Loucy (cell line): ENCODE results near the gene TIMP2.

Source experiments
- H2AFZ ChIP-seq: fragments of 200-600 bp; sonication (generic); 2 replicates; pipeline ENCODE4 v1.6.0; 2016; ENCODE audit warnings: antibody characterized with exemption, mild to moderate bottlenecking, low read length, moderate library complexity
- H3F3A ChIP-seq: fragments of 200-600 bp; 2 replicates; pipeline ENCODE4 v1.6.0; 2016; ENCODE audit warnings: antibody characterized with exemption, low read depth, mild to moderate bottlenecking
- H3K27me3 ChIP-seq: fragments of 200-600 bp; sonication (generic); 2 replicates; pipeline ENCODE4 v1.6.1; 2014; ENCODE audit warnings: low read length, mild to moderate bottlenecking; ENCODE audit not compliant: insufficient read depth, poor library complexity, severe bottlenecking
- H3K36me3 ChIP-seq: fragments of 200-600 bp; sonication (generic); 2 replicates; pipeline ENCODE4 v1.6.1; 2016; ENCODE audit warnings: low read length; ENCODE audit not compliant: insufficient read depth
- H3K4me1 ChIP-seq: fragments of 200-600 bp; sonication (generic); 2 replicates; pipeline ENCODE4 v1.5.1; 2014; ENCODE audit warnings: low read length, mild to moderate bottlenecking; ENCODE audit not compliant: insufficient read depth, poor library complexity, severe bottlenecking
- H3K4me2 ChIP-seq: fragments of 200-600 bp; sonication (generic); 2 replicates; pipeline ENCODE4 v1.6.0; 2014; ENCODE audit warnings: antibody characterized with exemption, low read length, low read depth, mild to moderate bottlenecking; ENCODE audit not compliant: poor library complexity, severe bottlenecking
- H3K4me3 ChIP-seq: fragments of 200-600 bp; sonication (generic); 2 replicates; pipeline ENCODE4 v1.5.1; 2014; ENCODE audit warnings: low read length, mild to moderate bottlenecking, mixed read lengths; ENCODE audit not compliant: poor library complexity, severe bottlenecking
- H3K79me2 ChIP-seq: fragments of 200-600 bp; sonication (generic); 2 replicates; pipeline ENCODE4 v1.6.1; 2014; ENCODE audit warnings: low read length; ENCODE audit not compliant: insufficient read depth
- H3K9ac ChIP-seq: fragments of 200-600 bp; sonication (generic); 2 replicates; pipeline ENCODE4 v1.6.0; 2014; ENCODE audit warnings: mild to moderate bottlenecking, low read depth, low read length, moderate library complexity; ENCODE audit not compliant: poor library complexity, severe bottlenecking
- H3K9me2 ChIP-seq: fragments of 200-600 bp; sonication (generic); replicated peaks from 2 replicates; pipeline ENCODE4 v1.6.1; 2016; ENCODE audit warnings: low read depth, low read length, mixed read lengths
- H3K9me3 ChIP-seq: fragments of 200-600 bp; sonication (generic); 2 replicates; pipeline ENCODE4 v1.6.1; 2014; ENCODE audit warnings: mild to moderate bottlenecking, antibody characterized with exemption, low read length, low read depth; ENCODE audit not compliant: insufficient read depth
- H4K20me1 ChIP-seq: fragments of 200-600 bp; sonication (generic); 2 replicates; pipeline ENCODE4 v1.6.0; 2014; ENCODE audit warnings: antibody characterized with exemption, low read length, mild to moderate bottlenecking; ENCODE audit not compliant: insufficient read depth, poor library complexity, severe bottlenecking
- EZH2phosphoT487 ChIP-seq: fragments of 200-600 bp; IDR thresholded peaks from 2 replicates; pipeline ENCODE4 v1.6.1; 2018; ENCODE audit warnings: antibody characterized with exemption, mild to moderate bottlenecking, moderate library complexity, borderline replicate concordance
- TF ChIP-seq, protein P1 (sequence below): fragments of 200-600 bp; sonication (generic); conservative IDR thresholded peaks from 2 replicates; pipeline ENCODE4 v1.5.1; 2014; ENCODE audit warnings: mild to moderate bottlenecking, antibody characterized with exemption, low read length

TIMP2 gene

DNA sequence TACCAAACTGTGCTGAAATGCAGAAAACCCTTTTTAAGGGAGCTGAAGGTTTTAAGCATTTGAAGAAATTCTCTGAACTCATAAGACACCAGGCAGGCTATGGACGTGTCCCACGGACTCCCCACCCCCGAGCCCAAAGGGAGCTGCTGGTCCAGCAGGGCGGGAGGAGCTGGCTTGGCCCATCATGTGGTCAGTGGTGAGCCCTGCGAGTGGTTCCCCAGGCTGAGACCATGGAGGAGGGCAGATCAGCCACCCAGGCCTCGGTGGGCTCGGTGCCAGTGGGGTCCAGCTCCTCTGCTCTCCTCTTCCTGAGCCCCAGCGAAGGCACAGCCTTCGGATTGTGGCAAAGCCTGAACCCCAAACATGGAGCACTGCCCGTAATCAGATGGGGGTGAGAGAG, 27.5 kb upstream of the TIMP2 start:
- Histone ChIP-seq H3K79me2 (no peaks in the 10 kb centered on the region), H3K9ac (no peak overlapping the region), H2AFZ (no peak overlapping the region), H3K36me3 (no peaks in the 10 kb centered on the region), H3K4me3 (no peak overlapping the region), H4K20me1 (no peaks in the 10 kb centered on the region), H3K4me1 (no peaks in the 10 kb centered on the region), H3F3A (no peaks in the 10 kb centered on the region), H3K9me2 (no peaks in the 10 kb centered on the region), H3K4me2 (no peak overlapping the region), H3K27me3 (no peaks in the 10 kb centered on the region), H3K9me3 (no peaks in the 10 kb centered on the region)
- TF ChIP-seq EZH2phosphoT487 = no peak

DNA sequence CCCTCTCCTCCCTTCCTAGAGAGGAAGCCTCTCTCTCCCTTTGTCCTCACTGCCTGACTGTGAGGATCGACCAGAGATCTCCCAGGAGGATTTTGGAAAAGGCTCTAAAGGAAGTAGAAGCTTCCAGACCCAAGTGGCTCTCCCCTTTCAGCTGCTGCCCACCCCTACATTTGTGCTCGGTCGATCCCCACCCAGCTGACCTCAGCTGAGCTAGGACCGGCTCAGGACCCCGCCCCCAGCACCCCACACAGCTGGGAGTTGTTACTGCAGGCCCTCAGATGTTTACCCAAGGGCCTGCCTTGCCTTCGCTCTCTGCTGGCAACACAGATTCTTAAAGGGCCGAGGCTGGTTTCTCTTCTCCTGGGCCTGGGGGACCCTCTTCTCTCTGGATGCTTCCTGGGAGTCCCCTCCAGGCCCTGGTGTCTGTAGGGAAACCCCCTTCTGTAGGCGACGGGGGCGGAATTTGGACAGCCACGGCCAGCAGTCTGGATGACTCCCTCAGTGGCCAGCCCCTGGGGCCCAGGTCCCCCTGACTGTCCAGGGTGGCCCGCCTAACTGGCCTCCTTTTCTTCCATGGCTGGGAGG, 26.9 kb upstream of the TIMP2 start:
- Histone ChIP-seq H3K36me3 (no peaks in the 10 kb centered on the region), H2AFZ (no peak overlapping the region), H3K4me1 (no peaks in the 10 kb centered on the region), H3F3A (no peaks in the 10 kb centered on the region), H3K9me3 (no peaks in the 10 kb centered on the region), H3K9me2 (no peaks in the 10 kb centered on the region), H3K79me2 (no peaks in the 10 kb centered on the region), H3K4me3 (no peak overlapping the region), H3K4me2 (no peak overlapping the region), H3K27me3 (no peaks in the 10 kb centered on the region), H3K9ac (no peak overlapping the region), H4K20me1 (no peaks in the 10 kb centered on the region)
- TF ChIP-seq EZH2phosphoT487 = no peak
- TF ChIP-seq, protein P1, sequence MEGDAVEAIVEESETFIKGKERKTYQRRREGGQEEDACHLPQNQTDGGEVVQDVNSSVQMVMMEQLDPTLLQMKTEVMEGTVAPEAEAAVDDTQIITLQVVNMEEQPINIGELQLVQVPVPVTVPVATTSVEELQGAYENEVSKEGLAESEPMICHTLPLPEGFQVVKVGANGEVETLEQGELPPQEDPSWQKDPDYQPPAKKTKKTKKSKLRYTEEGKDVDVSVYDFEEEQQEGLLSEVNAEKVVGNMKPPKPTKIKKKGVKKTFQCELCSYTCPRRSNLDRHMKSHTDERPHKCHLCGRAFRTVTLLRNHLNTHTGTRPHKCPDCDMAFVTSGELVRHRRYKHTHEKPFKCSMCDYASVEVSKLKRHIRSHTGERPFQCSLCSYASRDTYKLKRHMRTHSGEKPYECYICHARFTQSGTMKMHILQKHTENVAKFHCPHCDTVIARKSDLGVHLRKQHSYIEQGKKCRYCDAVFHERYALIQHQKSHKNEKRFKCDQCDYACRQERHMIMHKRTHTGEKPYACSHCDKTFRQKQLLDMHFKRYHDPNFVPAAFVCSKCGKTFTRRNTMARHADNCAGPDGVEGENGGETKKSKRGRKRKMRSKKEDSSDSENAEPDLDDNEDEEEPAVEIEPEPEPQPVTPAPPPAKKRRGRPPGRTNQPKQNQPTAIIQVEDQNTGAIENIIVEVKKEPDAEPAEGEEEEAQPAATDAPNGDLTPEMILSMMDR = no peak

DNA sequence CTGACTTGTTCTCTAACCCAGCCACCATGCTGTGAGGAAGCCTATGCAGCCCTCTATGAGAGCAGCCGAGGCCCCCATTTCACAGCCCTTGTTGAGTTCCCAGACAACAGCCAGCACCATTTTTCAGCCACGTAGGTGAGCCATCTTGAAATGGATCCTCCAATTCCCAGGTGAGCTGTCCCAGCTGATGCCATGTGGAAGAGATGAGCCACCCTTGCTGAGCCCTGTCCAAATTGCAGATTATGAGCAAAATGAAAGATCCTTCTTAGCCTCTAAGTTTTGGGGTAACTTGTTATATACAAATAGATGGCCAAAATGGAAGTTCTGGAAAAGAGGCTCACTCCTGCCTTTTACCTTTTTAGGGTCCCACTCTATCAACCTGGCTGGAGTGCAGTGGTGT, 25.7 kb upstream of the TIMP2 start:
- Histone ChIP-seq H3F3A (no peaks in the 10 kb centered on the region), H3K79me2 (no peaks in the 10 kb centered on the region), H3K4me3 (no peak overlapping the region), H3K9me2 (no peaks in the 10 kb centered on the region), H3K9ac (no peak overlapping the region), H3K4me2 (no peak overlapping the region), H3K4me1 (no peaks in the 10 kb centered on the region), H3K27me3 (no peaks in the 10 kb centered on the region), H3K36me3 (no peaks in the 10 kb centered on the region), H2AFZ (no peak overlapping the region), H4K20me1 (no peaks in the 10 kb centered on the region), H3K9me3 (no peaks in the 10 kb centered on the region)
- TF ChIP-seq, protein P1 = no peak
- TF ChIP-seq EZH2phosphoT487 = no peak
